NOMO-1 treated with DMSO at 0.1 percent for 48 hours (cell line): ENCODE results near the gene LRRC56.

ENCODE experiments used
- DNase-seq: peaks from one replicate; lab custom pipeline; 2025; ENCODE audit not compliant: unreplicated experiment; lab: John Stamatoyannopoulos, UW

The LRRC56 gene

GRCh38 chr11:592918-593317 is 55.6 kb downstream of the LRRC56 start:
- DNase-seq = no peak

- DNase-seq = no peak
Observed at GRCh38 chr11:593347-593746, 56.0 kb downstream of the LRRC56 start.

- DNase-seq = no peak
Observed at GRCh38 chr11:595400-595799, 58.1 kb downstream of the LRRC56 start.

- no peak for DNase-seq
Observed at GRCh38 chr11:596374-596773, 59.0 kb downstream of the LRRC56 start.

GRCh38 chr11:597166-597725 is 59.9 kb downstream of the LRRC56 start:
- DNase-seq = no peak

GRCh38 chr11:598005-598680 is 60.8 kb downstream of the LRRC56 start:
- no peak for DNase-seq

GRCh38 chr11:601573-602245 is 64.4 kb downstream of the LRRC56 start:
- DNase-seq = no peak

GRCh38 chr11:603154-603553 is 65.8 kb downstream of the LRRC56 start:
- DNase-seq = no peak
